GM18498 (cell line): Measurements from ENCODE around the gene BICRAL.

ENCODE experiments used
- ATAC-seq: cut with Tn5 transposase; IDR thresholded peaks from one replicate; pipeline ENCODE4 v1.9.1; 2021; ENCODE audit warnings: mild to moderate bottlenecking, moderate library complexity; ENCODE audit not compliant: unreplicated experiment

Gene BICRAL

DNA sequence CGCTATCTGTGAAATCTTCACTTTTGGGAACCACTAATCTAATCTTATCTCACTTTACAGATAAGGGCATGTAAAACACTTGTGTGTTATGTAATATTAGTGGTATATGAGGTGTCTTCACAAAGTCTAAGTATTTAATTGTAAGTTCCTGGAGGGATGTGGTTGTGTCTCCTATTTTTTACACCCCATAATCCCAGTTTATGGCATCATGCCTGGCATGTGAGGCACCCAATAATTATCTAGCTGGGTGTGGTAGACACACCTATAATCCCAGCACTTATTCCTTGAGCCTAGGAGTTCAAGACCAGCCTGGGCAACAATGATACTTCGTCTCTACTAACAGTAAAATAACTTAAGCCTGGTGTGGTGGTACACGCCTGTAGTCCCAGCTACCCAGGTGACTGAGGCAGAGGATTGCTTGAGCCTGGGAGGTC lies 19.4 kb upstream of the BICRAL start:
- ATAC-seq, result no peak

DNA sequence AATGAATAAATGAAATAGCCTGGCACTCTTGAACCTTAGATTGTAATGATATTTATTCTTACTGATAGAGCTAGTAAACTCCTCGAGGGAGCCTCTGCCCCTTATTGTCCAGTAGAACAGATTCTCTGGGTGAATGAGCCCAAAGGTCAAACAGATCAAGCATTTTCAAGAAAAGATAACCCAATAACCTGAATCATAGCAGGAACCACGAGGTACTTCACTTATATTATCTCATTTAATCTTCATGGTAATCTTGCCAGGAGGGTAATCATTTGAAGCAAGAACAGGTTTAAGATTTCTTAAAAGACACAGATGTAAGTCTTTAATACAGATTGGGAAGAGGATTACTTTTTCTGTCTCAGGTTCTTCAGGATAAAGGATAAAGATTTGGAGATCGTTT lies 18.9 kb upstream of the BICRAL start:
- ATAC-seq, result no peak

DNA sequence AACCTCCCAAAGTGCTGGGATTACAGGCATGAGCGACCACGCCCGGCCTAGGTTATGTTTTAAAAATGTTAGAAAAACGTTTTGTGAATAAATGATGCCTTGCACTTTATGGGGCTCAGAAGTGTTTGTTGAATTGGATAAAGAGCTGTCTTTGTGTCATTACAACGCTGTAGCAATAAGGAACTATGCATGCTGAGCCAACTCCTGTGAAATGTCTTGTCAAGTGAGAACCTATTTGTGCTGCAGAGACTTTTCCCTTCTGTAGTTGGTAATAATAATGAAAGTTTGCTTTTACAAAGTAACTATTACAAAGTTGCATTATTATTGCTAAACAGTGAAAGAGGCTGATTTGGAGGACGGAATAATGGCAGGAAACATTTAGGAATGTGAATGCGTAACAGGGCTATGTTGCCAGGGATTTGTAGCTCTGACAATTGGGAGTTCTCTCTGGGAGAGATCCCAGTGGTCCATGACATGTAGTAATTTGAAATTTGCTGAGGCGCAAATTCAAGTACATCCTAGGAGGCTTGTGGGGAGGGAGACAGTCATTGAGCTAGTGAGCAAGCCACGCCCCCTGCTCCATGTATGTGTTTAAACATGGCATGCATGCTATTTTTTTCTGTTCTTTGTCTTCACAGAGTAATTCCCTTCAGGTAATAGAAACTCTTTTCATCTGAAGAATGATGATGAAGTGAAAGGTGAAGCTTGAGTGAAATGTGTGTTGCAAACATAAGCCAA lies 16.8 kb upstream of the BICRAL start:
- ATAC-seq, result no peak

DNA sequence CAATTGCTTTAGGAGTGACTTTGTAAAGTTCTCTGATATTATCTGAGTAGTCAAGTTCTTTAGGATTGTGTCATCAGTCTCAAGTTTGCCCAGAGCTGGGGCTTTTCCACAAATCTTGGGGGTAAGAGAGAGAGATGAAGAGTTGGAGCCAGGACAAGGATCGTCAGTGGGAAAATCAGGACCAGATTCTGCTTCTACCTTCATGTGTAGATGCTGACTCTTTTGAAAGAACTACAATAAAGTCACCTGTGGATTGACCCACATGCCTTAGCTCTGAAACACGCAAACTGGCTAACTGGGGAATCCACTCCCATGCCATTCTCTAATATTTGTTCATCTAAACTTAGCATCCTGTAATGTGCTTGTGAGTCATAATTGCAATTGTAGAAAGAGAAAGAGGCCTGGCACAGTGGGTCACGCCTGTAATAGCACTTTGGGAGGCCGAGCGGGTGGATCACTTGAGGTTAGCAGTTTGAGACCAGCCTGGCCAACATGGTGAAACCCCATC lies 15.6 kb upstream of the BICRAL start:
- no peak for ATAC-seq

DNA sequence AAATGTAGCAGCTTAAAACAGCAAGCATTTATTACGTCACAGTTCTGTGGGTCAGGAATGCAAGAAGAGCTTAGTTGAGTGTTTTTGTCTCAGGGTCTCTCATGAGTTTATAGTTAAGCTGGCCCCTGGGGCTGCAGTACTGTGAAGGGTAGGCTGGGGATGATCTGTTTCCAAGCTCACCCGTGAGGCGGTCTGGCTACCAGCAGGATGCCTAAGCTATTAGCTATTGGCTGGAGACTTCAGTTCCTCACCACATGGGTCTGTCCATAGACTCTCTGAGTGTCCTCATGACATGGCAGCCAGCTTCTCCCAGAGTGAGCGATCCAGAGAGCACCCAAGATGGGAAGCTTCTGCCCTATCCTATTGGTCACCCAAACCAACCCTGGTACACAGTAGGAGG lies 12.8 kb upstream of the BICRAL start:
- no peak for ATAC-seq

DNA sequence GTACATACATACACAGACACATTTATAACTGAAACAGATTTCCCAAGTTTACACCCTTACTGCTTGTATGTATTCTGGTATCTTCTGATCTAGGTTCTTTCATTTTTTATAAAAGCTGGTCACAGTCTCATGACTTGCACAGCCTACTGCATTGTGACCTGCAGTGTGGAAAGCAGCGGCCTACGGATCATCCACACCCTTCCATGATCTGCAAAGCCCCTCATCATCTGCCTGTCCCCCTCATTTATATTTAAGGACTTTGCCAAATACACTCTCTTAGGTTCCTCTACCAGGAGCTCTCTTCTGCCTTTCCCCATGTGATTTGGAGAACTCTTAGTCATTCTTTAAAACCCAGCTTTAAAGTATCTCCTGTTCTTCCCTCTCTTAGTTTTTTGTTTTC lies 12.0 kb upstream of the BICRAL start:
- ATAC-seq, result no peak

DNA sequence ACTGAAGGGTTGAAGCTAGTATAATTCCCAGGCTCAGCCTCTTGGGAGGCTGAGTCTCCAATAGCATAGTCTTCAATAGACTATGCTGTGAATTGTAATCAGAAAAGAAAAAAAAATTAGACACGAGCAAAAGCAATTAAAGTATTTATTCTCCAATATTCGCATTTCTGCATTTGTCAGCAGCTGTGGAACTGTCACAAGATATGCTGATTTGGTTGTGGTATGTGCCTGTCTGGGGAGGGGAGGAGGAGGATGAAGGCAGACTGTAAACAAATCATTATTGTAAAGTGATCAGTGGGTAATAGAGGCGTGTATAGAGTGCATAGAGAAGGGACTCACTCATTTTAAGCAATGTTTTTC lies 10.1 kb upstream of the BICRAL start:
- ATAC-seq, result peak; percentile 13

DNA sequence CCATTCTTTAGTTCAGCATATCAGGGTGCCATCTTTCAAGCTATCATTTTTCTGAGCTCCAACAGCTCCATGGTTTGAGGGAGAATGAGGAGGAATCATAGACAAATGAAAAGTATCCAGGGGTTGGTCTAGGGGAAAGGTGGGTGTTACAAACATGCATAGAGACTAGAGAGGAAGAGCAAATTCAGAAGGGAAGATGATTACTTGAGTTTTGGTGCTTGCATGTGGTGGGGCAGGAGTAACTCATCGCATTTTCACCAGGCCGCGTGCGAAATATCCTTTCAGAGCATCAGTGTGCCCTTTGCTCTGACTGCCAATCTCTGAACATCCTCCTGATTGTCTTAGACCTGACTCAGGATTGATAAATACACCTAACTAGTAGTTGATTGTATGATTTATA lies 7.7 kb upstream of the BICRAL start:
- ATAC-seq, result no peak

DNA sequence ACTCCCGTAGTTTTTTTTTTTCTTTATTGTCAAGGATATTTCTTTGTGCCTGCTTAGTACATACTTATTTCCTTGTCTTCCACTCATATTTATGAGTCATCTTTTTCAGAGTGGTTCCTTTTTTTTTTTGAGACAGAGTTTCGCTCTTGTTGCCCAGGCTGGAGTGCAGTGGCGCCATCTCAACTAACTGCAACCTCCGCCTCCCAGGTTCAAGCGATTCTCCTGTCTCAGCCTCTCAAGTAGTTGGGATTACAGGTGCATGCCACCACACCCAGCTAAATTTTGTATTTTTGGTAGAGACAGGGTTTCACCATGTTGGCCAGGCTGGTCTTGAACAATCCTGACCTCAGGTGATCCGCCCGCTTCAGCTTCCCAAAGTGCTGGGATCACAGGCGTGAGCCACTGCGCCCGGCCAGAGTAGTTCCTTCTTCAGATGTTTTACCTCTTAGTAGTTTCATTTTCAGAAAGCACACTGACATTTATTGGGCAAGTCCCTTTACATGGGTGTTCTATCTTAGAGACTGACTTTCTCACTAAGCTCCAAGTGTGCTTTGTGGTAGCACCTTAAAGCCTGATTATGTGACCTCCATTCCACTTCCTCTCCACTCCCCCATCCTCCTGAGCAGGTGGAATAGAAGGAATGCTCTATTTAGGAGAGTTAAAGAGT lies 6.9 kb upstream of the BICRAL start:
- ATAC-seq, result peak; percentile 53

DNA sequence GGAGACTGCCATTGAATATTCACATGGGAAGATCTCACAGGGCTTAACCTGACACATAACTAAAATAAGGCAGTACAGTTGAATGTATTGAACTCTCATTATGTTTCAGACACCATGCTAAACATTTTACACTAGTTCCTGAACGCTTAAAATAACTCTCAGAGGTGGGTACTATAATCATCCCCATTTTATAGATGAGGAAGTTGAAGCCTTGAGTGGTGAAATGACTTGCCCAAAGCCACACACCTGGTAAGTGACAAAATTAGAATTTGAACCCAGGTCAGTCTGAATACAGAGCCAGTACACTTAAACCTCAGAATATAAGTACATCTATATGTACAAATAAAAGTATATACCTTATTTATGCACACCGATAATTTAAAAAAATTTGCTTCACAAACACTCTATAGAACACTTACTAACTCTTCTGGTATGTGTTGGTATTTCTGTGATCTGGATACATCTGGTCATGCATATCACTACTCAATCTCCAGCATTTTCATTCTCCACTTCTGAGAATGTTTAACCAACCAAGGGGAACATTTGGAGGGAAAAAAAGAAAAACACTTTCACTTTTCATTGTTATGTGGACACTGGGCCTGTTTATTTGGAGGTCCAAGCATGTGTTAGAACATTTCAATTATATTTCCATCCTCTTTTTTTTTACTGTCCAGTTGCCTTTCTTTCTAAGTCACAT lies 4.6 kb upstream of the BICRAL start:
- no peak for ATAC-seq

DNA sequence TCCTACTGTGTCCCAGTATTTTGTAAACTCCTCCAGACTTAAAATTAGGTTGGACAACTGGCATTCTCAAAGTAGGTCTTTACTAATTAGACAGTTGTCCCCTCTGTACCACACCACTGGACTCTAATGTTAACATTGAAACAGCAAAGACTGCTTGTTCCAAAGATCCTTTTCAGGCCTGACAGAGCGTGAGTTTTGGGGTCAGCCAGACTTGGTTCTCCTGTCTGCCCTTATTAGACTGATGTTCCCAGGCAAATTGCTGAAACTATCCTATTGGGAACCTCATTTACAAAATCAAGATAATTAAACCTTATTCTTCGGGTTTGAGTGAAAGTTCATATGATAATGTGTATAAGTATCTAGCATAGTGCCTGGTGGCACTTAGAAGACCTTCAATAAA lies 3.7 kb upstream of the BICRAL start:
- no peak for ATAC-seq

DNA sequence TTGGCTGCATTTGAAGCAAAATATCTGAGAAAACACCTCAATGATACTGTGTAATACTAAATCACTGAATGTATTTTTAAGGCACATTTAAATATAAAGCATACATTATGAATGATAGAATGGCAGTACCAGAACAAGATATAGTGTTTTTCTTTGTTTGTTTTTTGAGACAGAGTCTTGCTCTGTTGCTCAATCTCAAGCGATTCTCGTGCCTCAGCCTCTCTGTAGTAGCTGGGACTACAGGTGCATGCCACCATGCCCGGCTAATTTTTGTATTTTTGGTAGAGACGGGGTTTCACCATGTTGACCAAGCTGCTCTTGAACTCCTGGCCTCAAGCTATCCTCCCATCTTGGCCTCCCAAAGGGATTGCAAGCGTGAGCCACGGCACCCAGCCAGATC lies 2.3 kb upstream of the BICRAL start:
- no peak for ATAC-seq

DNA sequence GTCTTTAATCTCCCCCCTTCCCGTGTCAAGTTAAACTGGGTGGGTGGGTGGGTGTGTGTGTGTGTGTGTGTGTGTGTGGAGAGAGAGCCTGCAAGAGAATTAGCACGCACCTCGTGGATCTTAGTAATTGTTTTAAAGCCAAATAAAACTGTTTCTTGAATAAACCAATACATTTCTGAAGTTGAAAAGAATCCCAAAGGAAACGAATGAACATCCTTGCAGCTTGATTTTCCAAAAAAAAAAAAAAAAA lies 381 bp upstream of the BICRAL start:
- ATAC-seq, result no peak

DNA sequence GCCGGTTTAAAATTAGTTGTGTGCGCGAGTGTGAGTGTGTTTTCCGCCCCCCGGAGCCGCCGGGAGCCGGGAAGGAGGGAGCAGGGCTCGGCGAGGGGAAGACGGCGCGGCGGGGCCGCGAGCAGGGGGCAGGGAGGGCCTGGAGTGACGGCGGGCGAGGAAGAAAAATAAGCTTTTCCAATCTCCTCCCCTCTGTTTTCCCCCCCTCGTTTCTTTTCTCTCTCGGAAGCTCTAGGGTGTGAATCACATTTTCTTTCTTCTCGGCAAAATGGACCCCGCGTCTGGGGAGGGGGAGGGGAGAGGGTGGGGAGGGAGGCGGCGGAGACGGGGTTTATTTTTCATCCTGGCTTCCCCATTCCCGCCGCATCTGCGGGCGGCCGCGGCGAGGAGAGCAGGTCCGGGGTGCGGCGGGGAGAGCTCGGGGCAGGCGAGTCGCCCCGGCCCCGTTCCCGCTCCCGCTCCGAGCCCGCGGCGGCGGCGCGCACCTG lies 881 bp downstream of the BICRAL start:
- peak; percentile 21 for ATAC-seq

DNA sequence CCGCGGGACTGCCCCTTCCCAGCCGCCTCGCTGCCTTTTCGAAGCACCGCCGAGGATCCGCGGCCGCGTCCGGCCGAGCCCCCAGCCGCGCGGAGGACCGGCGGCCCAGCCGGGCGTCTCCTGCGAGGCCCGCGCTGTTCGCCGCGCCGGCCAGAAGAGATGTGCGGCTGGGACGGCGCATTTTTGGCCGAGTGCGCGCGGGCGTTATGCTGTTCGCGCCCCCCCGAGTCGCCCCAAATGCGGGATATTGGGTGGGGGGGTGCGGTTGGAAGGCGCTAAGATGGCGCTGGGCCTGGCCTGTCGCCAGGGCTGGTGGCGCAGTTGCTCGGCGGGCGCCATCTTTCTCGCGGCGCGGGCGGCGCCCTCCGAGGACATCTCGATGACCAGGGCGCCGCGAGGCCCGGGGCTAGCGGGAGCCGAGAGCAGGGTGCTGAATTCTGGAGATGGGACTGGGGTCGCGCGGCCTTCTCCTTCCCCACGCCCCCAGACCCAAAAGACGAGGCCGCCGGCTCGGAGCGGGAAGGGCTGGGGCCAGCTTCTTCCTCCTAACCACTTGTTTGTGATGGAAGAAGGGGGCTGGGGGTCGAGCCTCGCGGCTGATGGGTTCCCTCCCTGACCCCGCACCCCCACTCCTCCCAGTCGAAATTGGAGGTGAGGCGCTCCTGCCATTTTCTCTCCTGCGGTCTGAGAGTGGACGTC lies 1.5 kb downstream of the BICRAL start:
- ATAC-seq, result peak; percentile 45

DNA sequence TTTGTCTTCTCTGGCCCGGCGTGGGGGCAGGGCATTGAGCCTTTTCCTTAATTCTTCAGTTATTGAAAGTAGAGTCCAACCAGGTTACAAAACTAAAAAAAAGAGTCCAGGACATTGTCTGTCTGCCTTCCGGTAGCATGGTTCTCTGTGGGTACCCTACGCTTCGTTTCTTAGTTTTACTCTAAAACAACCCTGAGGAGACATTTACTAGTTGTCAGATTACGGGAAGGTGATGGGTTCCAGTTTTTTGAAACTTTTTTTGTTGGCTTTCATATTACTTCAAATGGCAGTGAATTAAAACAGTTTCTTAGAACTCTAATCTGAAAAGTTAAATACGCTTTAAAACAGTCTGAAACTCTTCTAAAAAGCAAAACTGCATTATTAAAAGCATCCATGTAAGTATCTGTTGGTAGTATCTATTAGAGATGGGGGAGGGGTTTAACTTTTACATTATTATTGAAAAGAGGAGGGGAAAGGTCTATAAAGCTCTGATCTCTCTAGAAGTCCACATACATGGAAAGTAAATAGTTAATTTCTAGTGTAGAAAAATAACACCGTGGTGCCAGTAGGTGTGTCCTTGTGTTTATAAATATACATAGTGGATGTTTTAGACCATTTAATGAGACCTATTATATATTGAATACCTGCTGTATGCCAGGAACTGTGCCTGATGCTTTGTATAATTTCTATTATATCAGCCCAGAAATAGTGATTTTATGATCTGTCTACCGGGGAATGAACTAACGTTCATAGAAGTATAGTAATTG lies 2.2 kb downstream of the BICRAL start:
- no peak for ATAC-seq

DNA sequence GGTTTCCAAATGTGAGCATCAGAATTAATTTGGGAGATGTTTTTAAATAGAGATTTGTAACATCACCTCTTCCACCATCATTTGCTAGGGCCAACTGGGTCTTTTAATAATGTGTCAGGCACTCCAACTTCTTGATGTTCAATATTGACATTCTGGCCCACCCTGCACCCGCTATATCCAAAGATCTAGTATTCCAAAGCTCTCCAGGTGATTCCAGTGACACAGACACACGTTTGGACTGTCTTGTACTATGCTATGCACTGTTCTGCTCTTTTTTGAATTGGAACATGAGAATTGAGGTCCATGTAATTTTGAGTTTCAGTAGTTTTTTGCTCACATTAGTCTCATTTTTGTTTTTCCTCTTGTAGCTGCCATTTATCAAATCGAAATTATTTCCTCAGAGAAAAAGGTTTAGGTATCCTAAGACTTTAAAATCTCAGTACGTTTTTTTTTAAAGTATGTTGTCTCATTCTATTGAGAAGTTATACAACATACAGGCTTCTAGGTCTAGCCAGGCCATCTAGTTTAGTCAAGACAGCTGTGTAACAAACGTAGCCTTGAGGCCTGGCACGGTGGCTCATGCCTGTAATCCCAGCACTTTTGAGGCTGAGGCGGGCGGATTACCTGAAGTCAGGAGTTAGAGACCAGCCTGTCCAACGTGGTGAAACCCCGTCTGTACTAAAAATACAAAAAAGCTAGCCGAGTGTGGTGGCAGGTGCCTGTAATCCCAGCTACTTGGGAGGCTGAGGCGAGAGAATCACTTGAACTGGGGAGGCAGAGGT lies 3.1 kb downstream of the BICRAL start:
- ATAC-seq, result no peak

DNA sequence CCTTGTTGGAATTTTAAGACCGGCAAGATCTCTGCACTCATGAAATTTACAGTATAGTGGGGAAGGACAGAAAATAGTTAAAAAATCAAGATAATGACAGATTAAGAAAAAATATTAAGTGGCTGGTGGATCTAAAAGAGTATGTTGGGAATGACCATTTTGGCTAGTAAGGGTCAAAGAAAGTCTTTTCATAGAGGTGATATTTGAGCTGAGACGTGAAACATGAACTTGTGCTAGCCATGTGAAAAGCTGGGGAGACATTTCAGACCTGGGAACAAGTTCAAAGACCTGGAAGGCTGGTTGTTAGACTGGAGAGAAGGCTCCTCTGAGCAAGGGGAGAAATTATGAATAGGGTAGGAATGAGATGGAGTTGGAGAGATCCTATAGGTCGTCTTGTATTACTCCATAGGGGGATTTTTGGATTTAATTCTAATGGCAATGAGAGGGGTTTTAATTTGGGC lies 4.7 kb downstream of the BICRAL start:
- no peak for ATAC-seq

DNA sequence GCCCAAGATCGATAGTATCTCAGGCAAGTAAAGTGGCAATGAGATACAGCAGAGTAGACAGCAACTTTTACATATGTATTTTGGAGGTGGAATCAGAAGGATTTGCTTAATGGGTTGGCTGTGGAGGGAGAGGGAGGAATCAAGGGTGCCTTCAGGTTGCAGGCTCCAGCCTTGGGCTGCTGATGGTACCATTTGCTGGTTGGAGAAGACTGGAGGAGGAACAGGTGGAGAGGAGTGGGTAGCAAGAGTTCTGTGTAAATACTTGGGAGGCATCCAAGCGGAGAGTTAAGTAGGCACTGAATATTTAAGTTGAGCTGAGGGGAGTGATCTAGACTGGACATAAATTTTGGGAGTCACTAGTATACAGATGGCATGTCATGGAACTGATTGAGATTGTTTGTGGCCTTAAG lies 5.2 kb downstream of the BICRAL start:
- ATAC-seq, result no peak

DNA sequence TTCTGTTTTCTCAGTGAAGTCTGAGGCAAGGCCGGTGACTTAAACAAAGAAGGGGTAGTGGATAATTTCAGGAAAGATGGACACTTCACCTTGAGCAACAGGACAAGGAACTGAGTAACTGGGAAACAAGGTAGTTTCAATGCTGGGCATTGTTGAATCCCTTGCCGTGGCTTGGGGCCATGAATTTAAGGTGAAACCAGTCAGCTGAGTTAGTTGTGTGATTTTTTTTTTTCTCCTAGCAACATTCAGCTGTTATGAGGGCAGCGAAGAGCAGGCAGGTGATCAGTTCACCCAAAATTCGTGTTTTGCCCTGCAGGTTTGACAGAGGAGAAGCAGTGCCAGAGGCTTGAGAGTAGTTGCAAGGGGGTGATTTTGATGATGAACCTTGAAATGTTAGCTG lies 6.8 kb downstream of the BICRAL start:
- no peak for ATAC-seq
